Liver (tissue), 9 donors: ENCODE measurements around the gene PHF24. TPM values are rescaled to one million over a fixed set of nuclear protein-coding genes. Genes with fewer than 3 reads are reported as not detected.

Experiments used
- DNase-seq: peaks from one replicate; pipeline ENCODE4 v3.0.0-alpha.2; 2017; ENCODE audit warnings: low spot score
- H3K27ac ChIP-seq, 2 donors: one replicate each; pipeline ENCODE4 v1.7.0; 2013; ENCODE audit warnings: inconsistent platforms in 2 of 2, low read length in 2 of 2, control low read depth in 1 of 2, low read depth in 1 of 2, mild to moderate bottlenecking in 1 of 2
- H3K27me3 ChIP-seq, 4 donors: one replicate each; pipeline versions ENCODE4 v1.6.1 to v1.7.0; 2013; ENCODE audit warnings: low read length in 3 of 4, inconsistent platforms in 1 of 4, mild to moderate bottlenecking in 1 of 4, moderate library complexity in 1 of 4; ENCODE audit not compliant: control insufficient read depth in 4 of 4, insufficient read depth in 4 of 4
- H3K36me3 ChIP-seq, 4 donors: one replicate each; pipeline versions ENCODE4 v1.6.1 to v1.7.0; 2013; ENCODE audit warnings: low read length in 3 of 4, mild to moderate bottlenecking in 3 of 4, low read depth in 1 of 4, moderate library complexity in 1 of 4; ENCODE audit not compliant: control insufficient read depth in 4 of 4, insufficient read depth in 3 of 4
- H3K4me1 ChIP-seq, 4 donors: one replicate each; pipeline versions ENCODE4 v1.6.1 to v1.7.0; 2013; ENCODE audit warnings: low read length in 3 of 4, mild to moderate bottlenecking in 3 of 4, moderate library complexity in 1 of 4; ENCODE audit not compliant: control insufficient read depth in 4 of 4, insufficient read depth in 4 of 4
- H3K4me3 ChIP-seq, 3 donors: one replicate each; pipeline versions ENCODE4 v1.6.1 to v1.7.0; 2013; ENCODE audit warnings: low read length in 3 of 3, control low read depth in 1 of 3, low read depth in 1 of 3, mild to moderate bottlenecking in 1 of 3
- H3K9ac ChIP-seq, 2 donors: one replicate each; pipeline ENCODE4 v1.7.0; 2013; ENCODE audit warnings: low read length in 2 of 2, mild to moderate bottlenecking in 2 of 2, moderate library complexity in 2 of 2, control low read depth in 1 of 2, low read depth in 1 of 2
- H3K9me3 ChIP-seq, 4 donors: one replicate each; pipeline versions ENCODE4 v1.6.1 to v1.7.0; 2013; ENCODE audit warnings: low read length in 3 of 4; ENCODE audit not compliant: control insufficient read depth in 4 of 4
- EGR1 ChIP-seq, 2 donors: IDR thresholded peaks; 2 replicates each; pipeline ENCODE4 v1.6.1; 2016 to 2018; ENCODE audit warnings: antibody characterized with exemption in 2 of 2, low read depth in 2 of 2
- FOXA2 ChIP-seq: IDR thresholded peaks from 2 replicates; pipeline ENCODE4 v1.6.1; 2016; ENCODE audit warnings: antibody characterized with exemption
- HNF4A ChIP-seq, 2 donors: conservative IDR thresholded peaks; 2 replicates each; pipeline ENCODE4 v1.6.1; 2016; ENCODE audit warnings: antibody characterized with exemption in 2 of 2, mild to moderate bottlenecking in 2 of 2
- JUND ChIP-seq, 2 donors: IDR thresholded peaks; 2 replicates each; pipeline ENCODE4 v1.6.1; 2016; ENCODE audit warnings: antibody characterized with exemption in 2 of 2
- RAD21 ChIP-seq, 2 donors: IDR thresholded peaks; 2 replicates each; pipeline ENCODE4 v1.6.1; 2016; ENCODE audit warnings: antibody characterized with exemption in 2 of 2, mild to moderate bottlenecking in 2 of 2
- RXRA ChIP-seq, 2 donors: IDR thresholded peaks; 2 replicates each; pipeline ENCODE4 v1.6.1; 2017 to 2018; ENCODE audit warnings: antibody characterized with exemption in 2 of 2, mild to moderate bottlenecking in 1 of 2
- TAF1 ChIP-seq: conservative IDR thresholded peaks from 2 replicates; pipeline ENCODE4 v1.6.1; 2016; ENCODE audit warnings: antibody characterized with exemption, mild to moderate bottlenecking
- WGBS: extraction: QIAGEN DNeasy Blood & Tissue Kit; methylation state at CpG from one replicate; pipeline ENCODE4 v1.1.7; 2013; 5-methylcytosine and 5-hydroxymethylcytosine counted together
- polyA plus RNA-seq, 2 donors: library from polyadenylated mRNA; stranded (reverse) in 1 of 2; unstranded in 1 of 2; fragments of 200-250 nt in 1 of 2; fragments of >200 nt in 1 of 2; fragmentation: Nextera tagmentation in 1 of 2; extraction: Ambion mirVana in 1 of 2; gene quantifications; one replicate each; pipeline versions ENCODE4 v1.2.1 to v1.2.3, GENCODE V29; 2013 to 2015
- total RNA-seq, 2 donors: library from RNA; depleted of rRNA; stranded (reverse); fragments of >200 nt; gene quantifications; one replicate each; pipeline ENCODE4 v1.2.3, GENCODE V29; 2014
- TF ChIP-seq, protein P1 (sequence below): IDR thresholded peaks from 2 replicates; pipeline ENCODE4 v1.6.1; 2016; ENCODE audit warnings: antibody characterized with exemption
- TF ChIP-seq, protein P2 (sequence below): IDR thresholded peaks from 2 replicates; pipeline ENCODE4 v1.6.1; 2016; ENCODE audit warnings: antibody characterized with exemption
- TF ChIP-seq, protein P3 (sequence below): IDR thresholded peaks from 2 replicates; pipeline ENCODE4 v1.6.1; 2016; ENCODE audit warnings: antibody characterized with exemption
- donor health status: healthy.
- donor health status: healthy.
- donor health status: healthy.
- donor health status: healthy.
- donor health status: healthy.

Gene PHF24
- total and polyA plus RNA-seq, 4 donors, result 0.01 to 0.17 (median 0.04) TPM

DNA sequence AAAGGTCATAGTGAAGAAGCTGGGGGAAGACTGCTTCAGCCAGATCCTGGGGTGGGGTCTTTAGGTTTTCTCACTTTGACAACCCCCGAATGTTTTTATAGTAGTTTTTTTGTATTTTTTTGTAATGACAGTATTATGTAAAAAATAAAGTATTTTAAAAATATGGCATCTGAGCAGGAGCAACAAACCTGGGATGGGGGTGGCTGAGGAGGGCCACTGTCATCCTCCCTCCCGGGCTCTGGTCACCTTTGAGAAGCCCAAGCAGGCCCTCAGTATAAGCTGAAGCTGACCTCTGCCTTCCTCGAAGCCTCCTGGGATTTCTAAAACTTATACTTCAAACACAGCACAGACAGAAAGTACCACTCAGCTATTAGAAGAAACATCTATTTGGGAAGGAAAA, 40.2 kb downstream of the PHF24 start:
- Histone ChIP-seq H3K9ac (no peak overlapping the region), H3K9me3 (no peaks in the 10 kb centered on the region), H3K27ac (no peak overlapping the region), H3K27me3 (no peaks in the 10 kb centered on the region), H3K4me3 (no peak overlapping the region), H3K36me3 (peaks cover 0 to 2% (median 0%) of the 10 kb centered on the region in 4 donors), H3K4me1 (peaks cover 9 to 24% (median 17%) of the 10 kb centered on the region in 4 donors)
- WGBS, result 92% methylated on average over 3 of the region's 3 CpGs
- TF ChIP-seq, protein P1, sequence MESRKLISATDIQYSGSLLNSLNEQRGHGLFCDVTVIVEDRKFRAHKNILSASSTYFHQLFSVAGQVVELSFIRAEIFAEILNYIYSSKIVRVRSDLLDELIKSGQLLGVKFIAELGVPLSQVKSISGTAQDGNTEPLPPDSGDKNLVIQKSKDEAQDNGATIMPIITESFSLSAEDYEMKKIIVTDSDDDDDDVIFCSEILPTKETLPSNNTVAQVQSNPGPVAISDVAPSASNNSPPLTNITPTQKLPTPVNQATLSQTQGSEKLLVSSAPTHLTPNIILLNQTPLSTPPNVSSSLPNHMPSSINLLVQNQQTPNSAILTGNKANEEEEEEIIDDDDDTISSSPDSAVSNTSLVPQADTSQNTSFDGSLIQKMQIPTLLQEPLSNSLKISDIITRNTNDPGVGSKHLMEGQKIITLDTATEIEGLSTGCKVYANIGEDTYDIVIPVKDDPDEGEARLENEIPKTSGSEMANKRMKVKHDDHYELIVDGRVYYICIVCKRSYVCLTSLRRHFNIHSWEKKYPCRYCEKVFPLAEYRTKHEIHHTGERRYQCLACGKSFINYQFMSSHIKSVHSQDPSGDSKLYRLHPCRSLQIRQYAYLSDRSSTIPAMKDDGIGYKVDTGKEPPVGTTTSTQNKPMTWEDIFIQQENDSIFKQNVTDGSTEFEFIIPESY, result no peak
- DNase-seq, result no peak

DNA sequence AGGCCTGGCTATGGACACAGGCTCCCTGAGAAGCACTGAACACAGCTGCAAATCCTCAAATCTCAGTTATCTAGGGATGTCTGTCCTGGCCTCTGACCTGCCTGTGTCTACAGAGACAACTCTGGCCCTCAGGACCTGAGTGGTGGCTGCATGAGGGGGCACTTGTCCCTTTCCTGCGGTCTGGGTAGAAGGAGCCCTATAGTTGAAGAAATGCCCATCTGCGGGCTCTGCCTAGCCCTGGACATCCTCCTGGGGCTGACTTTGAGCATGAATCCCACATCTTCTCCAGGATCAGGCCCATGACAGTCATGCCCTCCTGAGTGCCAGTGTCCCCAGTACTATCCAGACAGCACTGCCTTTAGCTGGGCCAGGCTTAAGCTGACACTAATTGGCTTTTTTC, 41.5 kb downstream of the PHF24 start:
- no peak overlapping the region for H3K4me3 ChIP-seq
- peaks cover 9 to 22% (median 13%) of the 10 kb centered on the region in 4 donors for H3K4me1 ChIP-seq
- no peak overlapping the region for H3K9ac ChIP-seq
- no peaks in the 10 kb centered on the region for H3K9me3 ChIP-seq
- peaks cover 0 to 2% (median 0%) of the 10 kb centered on the region in 4 donors for H3K36me3 ChIP-seq
- 97% methylated on average over 2 of the region's 2 CpGs for WGBS
- no peaks in the 10 kb centered on the region for H3K27me3 ChIP-seq
- no peak for DNase-seq
- no peak overlapping the region for H3K27ac ChIP-seq
- TF ChIP-seq EGR1 (IDR thresholded peaks at IDR 0.05; ENCODE audit: low read depth in 2 of 2) (no peak), JUND (IDR thresholded peaks at IDR 0.05) (no peak), RXRA (IDR thresholded peaks at IDR 0.05) (no peak), HNF4A (conservative IDR thresholded peaks at IDR 0.05) (no peak), RAD21 (IDR thresholded peaks at IDR 0.05) (no peak), FOXA2 (no peak), TAF1 (no peak)
- TF ChIP-seq, protein P2, sequence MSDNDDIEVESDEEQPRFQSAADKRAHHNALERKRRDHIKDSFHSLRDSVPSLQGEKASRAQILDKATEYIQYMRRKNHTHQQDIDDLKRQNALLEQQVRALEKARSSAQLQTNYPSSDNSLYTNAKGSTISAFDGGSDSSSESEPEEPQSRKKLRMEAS, result no peak
- TF ChIP-seq, protein P1, result no peak
- TF ChIP-seq, protein P3, sequence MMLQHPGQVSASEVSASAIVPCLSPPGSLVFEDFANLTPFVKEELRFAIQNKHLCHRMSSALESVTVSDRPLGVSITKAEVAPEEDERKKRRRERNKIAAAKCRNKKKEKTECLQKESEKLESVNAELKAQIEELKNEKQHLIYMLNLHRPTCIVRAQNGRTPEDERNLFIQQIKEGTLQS, result no peak

DNA sequence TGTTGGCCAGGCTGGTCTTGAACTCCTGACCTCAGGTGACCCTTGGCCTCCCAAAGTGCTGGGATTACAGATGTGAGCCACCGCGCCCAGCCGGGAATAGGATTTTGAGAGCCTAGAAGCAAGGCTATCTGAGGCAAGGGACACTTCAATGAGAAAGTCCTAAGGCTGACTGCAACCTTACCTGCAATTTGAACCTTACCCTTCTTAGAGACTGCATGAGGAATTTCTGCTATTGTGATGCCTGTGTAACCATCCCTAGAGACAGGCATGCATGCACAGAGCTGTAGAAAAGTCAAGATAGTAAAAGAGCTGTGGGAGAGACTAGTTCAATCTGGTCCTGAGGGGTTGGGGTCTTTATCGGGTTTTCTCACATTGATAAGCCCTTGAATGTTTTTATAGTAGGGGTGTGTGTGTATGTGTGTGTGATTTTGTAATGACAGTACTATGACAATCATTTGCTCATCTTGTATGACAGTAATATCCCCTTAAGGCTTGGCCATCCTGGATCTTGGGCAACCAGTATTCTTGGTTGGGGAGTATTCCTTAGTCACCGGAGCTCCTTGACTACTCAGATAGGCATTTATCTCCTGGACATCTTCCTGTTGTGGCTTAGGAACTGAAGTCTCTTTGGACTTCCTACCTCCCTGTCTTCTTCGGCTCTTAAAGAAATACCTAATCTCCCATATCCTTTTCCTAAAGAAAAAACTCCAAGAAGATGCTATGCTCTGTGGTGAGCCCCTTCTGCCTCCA, 42.6 kb downstream of the PHF24 start:
- H3K4me3 ChIP-seq, result no peak overlapping the region
- H3K27ac ChIP-seq, result no peak overlapping the region
- DNase-seq, result no peak
- H3K27me3 ChIP-seq, result no peaks in the 10 kb centered on the region
- TF ChIP-seq, protein P1, result no peak
- TF ChIP-seq HNF4A (conservative IDR thresholded peaks at IDR 0.05), result no peak
- WGBS, result 94% methylated on average over 6 of the region's 6 CpGs
- H3K36me3 ChIP-seq, result peaks cover 0 to 2% (median under 1%) of the 10 kb centered on the region in 4 donors
- H3K9ac ChIP-seq, result no peak overlapping the region
- H3K4me1 ChIP-seq, result peaks cover 9 to 16% (median 12%) of the 10 kb centered on the region in 4 donors
- H3K9me3 ChIP-seq, result no peaks in the 10 kb centered on the region
